Jurkat, Clone E6-1 (cell line): ENCODE data around the gene FOXJ1.

Experiments
- DNase-seq: peaks from one replicate; pipeline ENCODE4 v3.0.0-alpha.2; 2011; ENCODE audit warnings: low read depth, low spot score
- H3K4me3 ChIP-seq: 2 replicates; pipeline ENCODE4 v1.5.1; 2011; ENCODE audit warnings: mild to moderate bottlenecking, low read length, control low read depth, moderate library complexity

Gene FOXJ1

GRCh38 chr17:76146053-76146851 is 5.2 kb upstream of the FOXJ1 start:
- no peak overlapping the region for H3K4me3 ChIP-seq
- DNase-seq = no peak

- no peak for DNase-seq
- H3K4me3 ChIP-seq = no peak overlapping the region; the same call in 1 of the 2 replicates
These were observed 4.4 kb upstream of the FOXJ1 start for GRCh38 chr17:76145231-76146052.

- no peak for DNase-seq
- H3K4me3 ChIP-seq = no peak overlapping the region
These were observed 1.6 kb upstream of the FOXJ1 start for GRCh38 chr17:76142585-76143041.

- DNase-seq = no peak
- H3K4me3 ChIP-seq = no peak overlapping the region
These were observed 1.1 kb upstream of the FOXJ1 start for GRCh38 chr17:76142039-76142584.

DNA sequence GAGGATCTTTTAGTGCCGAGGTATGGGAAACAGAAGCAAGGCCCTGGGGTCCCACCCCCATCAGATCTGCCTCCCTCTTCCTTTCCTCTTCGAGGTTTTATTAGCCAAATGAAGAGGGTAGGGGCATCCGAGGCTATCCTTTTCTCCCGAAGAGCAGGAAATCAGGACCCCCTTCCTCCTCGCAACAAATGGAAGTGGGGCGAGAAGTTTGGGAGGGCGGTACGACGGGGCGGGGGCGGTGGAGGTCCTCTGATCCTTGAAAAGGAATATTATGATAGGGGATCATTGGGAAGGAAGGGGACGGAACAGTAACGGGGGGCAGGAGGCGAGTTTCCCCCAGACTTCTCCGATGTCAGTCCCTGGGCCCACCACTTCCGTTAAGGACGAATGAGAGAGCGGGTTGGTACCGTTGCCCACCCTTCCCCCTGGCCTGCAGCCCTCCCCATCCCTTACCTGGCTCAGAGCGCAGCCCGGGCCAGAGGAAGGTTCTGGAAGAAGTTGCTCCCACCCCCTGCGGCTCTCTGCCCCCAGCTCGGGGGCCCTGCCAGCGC is 309 bp downstream of the FOXJ1 start:
- peak overlapping the region; percentile 54 for H3K4me3 ChIP-seq
- DNase-seq = no peak

DNA sequence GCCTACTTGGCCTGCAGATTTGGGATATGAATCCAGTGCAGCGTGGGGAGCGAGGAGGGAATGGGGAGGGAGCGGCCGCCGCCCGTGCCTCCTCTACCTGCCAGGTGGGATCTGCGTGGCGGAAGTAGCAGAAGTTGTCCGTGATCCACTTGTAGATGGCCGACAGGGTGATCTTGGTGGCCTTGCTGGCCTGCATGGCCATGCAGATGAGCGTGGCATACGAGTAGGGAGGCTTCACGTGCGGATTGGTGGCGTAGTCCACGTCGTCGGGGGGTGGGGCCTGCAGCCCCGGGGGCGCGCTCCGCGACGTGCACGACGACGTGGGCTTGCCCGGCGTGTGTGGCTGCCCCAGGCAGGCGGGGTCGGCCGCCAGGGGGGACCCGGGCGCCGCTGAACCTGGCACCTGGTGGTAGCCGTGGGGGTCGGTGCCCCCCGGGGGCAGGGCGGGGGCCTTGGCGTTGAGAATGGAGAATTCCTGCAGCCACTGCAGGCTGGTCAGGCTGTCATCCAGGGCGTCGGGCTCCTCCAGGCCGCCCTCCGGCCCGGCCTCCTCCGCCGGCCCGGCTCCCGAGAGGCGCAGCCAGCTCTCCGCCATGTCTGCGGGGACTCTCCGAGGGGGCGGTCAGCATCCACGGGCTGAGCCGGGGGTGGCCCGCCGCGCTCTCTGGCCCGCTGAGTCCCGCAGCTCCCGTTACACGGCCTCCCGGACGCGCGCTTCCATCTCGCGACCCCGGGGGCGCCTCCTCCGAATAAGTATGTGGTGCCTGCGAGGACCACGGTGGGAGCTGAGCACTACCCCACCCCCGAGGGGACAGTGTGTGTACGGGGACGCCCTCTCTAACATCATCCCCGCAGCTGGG is 1.0 kb downstream of the FOXJ1 start:
- DNase-seq = no peak
- H3K4me3 ChIP-seq = no peak overlapping the region

- no peak overlapping the region for H3K4me3 ChIP-seq
- DNase-seq = no peak
These were observed 1.9 kb downstream of the FOXJ1 start for GRCh38 chr17:76138896-76139752.

GRCh38 chr17:76138234-76138895 is 2.7 kb downstream of the FOXJ1 start:
- H3K4me3 ChIP-seq = no peak overlapping the region
- no peak for DNase-seq

DNA sequence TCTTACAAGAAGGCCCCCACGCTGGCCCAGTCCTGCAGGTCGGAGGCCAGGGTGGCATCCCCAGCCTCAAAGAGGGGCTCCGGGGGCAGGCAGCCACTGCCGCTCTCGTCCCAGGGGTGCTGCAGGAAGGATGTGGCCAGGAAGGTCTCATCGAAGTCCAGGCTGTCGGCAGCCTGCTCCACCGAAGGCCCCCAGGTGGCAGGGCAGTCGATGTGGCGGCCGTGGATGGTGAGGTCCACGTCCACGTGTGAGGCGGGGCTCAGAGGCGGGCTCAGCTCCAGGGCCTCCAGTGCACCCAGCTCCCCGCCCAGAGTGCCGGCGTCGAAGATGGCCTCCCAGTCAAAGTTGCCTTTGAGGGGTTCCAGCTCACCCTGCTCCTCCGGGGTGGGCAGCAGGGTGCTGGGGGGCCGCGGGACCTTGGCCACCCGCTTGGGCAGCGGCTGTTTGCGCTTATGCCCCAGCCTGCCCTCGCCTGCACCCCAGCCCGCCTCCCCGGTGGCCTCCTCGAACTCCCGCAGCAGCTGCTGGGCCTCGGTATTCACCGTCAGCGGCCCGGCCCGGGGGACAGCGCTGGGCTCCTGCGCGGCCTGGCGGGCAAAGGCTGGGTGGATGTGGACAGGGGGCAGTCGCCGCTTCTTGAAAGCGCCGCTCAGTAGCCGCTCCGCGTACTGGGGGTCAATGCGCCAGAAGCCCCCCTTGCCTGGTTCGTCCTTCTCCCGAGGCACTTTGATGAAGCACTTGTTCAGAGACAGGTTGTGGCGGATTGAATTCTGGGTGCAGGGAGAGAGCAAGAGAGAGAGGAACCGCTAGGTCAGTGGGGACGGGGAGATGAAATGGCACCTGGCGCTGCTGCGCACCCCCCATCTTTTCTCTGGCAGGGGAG is 3.5 kb downstream of the FOXJ1 start:
- no peak overlapping the region for H3K4me3 ChIP-seq
- no peak for DNase-seq

DNA sequence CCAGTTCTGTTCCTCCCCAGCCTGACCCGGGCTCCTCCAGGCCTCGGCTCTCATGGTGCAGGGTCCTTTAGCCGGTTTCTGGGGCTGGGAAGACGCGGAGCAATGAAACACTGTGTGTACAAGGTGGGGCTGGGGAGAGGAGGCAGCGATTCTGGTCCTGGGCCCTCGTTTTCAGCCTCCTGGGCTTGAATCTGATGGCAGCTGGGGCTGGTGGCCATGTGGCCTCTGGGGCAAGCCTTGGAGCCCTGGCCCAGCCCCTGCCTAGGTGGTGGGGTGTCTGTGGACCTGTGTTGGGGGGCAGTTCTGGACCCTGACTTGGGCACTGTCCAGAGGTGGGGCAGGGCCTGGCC is 4.1 kb downstream of the FOXJ1 start:
- no peak overlapping the region for H3K4me3 ChIP-seq
- no peak for DNase-seq

GRCh38 chr17:76136276-76137000 is 4.6 kb downstream of the FOXJ1 start:
- no peak overlapping the region for H3K4me3 ChIP-seq
- DNase-seq = no peak

GRCh38 chr17:76135810-76136188 is 5.2 kb downstream of the FOXJ1 start:
- DNase-seq = no peak
- H3K4me3 ChIP-seq = no peak overlapping the region

DNA sequence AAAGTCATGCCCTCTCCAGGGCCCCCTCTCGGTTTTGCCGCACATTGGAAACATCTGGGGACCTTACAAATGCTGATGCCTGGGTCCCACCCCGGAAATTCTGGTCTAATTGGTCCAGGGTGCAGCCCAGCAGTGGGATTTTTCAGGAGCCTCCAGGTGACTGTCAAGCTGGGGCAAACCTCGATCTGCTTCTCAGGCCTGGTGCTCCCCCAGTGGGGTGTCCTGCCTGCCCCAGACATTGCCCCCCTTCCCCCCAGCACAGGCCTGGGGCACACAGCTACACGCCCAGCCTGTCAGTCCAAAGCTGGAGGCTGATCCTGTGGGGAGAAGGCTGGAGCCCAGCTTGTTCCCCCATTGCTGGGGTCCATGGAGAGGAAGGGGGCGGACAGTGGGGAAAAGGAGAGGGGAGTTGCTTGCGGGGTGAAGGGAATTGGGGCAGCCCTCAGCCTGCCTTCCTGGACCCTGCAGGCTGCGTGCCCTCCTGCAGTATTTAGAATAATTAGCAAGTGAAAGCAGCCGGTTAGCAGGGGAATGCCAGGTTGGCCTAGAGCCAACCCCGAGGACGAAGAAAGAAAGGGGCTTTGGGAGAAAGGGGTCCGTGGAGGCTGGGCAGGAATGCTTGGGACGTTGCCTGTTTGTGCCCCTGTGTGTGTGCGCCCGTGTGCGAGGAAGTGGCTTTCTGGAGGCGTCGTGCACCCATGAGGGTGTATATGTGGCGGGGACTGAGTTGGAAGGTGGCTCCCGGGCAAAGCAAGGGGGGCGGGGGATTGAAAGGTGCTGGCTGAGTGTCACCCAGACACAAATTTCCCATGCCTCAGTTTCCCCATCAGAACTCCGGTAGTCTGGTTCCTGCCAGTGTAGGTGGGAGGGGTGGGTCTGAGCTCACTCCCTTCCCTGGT is 5.9 kb downstream of the FOXJ1 start:
- H3K4me3 ChIP-seq = no peak overlapping the region
- no peak for DNase-seq

DNA sequence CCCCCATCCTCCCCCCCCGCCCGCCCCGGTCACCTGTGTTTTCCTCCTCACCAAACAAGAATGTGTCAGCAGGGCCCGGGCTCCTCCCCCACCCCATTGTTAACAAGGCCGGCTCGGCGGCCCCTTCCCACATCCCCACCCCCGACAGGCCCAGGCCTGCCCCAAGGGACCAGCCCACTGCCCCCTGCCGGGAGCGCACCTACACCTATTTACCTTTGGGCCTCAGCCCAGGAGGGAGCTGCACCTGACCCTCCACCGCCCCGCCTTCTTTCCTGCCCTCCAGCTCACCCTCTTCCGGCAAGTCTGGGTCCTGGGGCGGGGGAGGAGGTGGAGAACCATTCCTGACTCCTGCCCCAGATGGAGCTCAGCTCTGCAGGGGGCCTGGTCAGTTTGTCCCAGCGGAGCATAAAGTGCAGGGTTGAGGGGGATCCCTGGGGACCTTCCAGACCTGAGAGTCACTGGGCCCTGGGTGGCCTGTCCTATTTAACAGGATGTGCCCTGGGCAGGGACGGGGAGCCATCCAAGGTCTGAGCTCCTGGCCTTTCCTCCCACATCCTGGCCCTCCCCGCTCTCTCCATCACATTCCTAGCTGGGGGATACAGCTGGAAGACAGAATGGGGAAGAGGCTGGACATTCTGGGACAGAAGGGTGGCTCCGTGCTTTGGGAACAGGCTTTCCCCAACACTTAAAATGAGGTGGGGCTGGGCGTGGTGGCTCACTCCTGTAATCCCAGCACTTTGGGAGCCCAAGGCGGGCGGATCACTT is 8.3 kb downstream of the FOXJ1 start:
- no peak for DNase-seq
- no peak overlapping the region for H3K4me3 ChIP-seq
